ENCODE measurements around the gene HOXA7. TPM values are rescaled to one million over a fixed set of nuclear protein-coding genes. Genes with fewer than 3 reads are reported as not detected.

The HOXA7 gene
- total RNA-seq, 1 donor from 2014 or later, result 17.9 TPM

- no peaks in the 10 kb centered on the region for H3K9me3 Mint-ChIP-seq
- peak in 1 of 2 experiments; percentile 37 for DNase-seq (ENCODE audit: low spot score in 2 of 2, unreplicated experiment in 2 of 2)
- peak overlapping the region; percentile 99 for H3K27ac Mint-ChIP-seq
- peak overlapping the region; percentile 87 for H3K4me3 Mint-ChIP-seq
- H3K4me1 Mint-ChIP-seq, result peaks cover 68% of the 10 kb centered on the region
- peaks cover 21% of the 10 kb centered on the region for H3K36me3 Mint-ChIP-seq
- peaks cover 6% of the 10 kb centered on the region for H3K27me3 Mint-ChIP-seq (ENCODE audit: low read depth)
- TF ChIP-seq, protein P1, sequence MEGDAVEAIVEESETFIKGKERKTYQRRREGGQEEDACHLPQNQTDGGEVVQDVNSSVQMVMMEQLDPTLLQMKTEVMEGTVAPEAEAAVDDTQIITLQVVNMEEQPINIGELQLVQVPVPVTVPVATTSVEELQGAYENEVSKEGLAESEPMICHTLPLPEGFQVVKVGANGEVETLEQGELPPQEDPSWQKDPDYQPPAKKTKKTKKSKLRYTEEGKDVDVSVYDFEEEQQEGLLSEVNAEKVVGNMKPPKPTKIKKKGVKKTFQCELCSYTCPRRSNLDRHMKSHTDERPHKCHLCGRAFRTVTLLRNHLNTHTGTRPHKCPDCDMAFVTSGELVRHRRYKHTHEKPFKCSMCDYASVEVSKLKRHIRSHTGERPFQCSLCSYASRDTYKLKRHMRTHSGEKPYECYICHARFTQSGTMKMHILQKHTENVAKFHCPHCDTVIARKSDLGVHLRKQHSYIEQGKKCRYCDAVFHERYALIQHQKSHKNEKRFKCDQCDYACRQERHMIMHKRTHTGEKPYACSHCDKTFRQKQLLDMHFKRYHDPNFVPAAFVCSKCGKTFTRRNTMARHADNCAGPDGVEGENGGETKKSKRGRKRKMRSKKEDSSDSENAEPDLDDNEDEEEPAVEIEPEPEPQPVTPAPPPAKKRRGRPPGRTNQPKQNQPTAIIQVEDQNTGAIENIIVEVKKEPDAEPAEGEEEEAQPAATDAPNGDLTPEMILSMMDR (IDR thresholded peaks at IDR 0.05; ENCODE audit: unreplicated experiment), result no peak
These were observed 9.8 kb downstream of the HOXA7 start for GRCh38 chr7:27146491-27147198.

GRCh38 chr7:27145914-27146412 lies 10.5 kb downstream of the HOXA7 start:
- H3K4me1 Mint-ChIP-seq, result peaks cover 69% of the 10 kb centered on the region
- TF ChIP-seq, protein P1 (IDR thresholded peaks at IDR 0.05; ENCODE audit: unreplicated experiment), result no peak
- no peaks in the 10 kb centered on the region for H3K27me3 Mint-ChIP-seq (ENCODE audit: low read depth)
- no peaks in the 10 kb centered on the region for H3K9me3 Mint-ChIP-seq
- no peak for DNase-seq (ENCODE audit: low spot score in 2 of 2, unreplicated experiment in 2 of 2)
- peak overlapping the region; percentile 99 for H3K27ac Mint-ChIP-seq
- H3K36me3 Mint-ChIP-seq, result peaks cover 27% of the 10 kb centered on the region
- peak overlapping the region; percentile 87 for H3K4me3 Mint-ChIP-seq

- TF ChIP-seq, protein P1 (IDR thresholded peaks at IDR 0.05; ENCODE audit: unreplicated experiment), result no peak
- peak overlapping the region; percentile 87 for H3K4me3 Mint-ChIP-seq
- no peaks in the 10 kb centered on the region for H3K9me3 Mint-ChIP-seq
- peak overlapping the region; percentile 99 for H3K27ac Mint-ChIP-seq
- peaks cover 72% of the 10 kb centered on the region for H3K4me1 Mint-ChIP-seq
- peak in 1 of 2 experiments; percentile 41 for DNase-seq (ENCODE audit: low spot score in 2 of 2, unreplicated experiment in 2 of 2)
- peaks cover 32% of the 10 kb centered on the region for H3K36me3 Mint-ChIP-seq
- H3K27me3 Mint-ChIP-seq (ENCODE audit: low read depth), result no peaks in the 10 kb centered on the region
These were observed 11.1 kb downstream of the HOXA7 start for GRCh38 chr7:27145165-27145913.

DNA sequence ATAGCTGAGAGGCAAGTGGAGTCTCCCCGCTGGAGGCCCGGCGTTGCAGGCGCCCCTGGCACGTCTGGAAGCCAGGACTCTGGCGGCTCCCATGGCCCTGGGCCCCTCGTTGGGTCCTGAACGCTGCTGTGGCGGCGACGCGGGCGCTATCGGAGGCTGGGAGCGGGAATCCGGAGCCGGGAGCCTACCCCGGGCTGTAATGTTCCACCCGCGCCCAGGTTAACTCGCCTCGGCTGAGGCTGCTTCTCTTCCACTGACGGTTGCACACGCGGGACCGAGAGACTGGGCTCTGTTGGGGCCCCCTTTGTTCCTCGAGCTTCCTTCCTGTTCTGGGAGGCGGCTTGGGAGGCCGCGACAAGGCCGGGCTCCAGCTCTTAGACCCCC lies 11.7 kb downstream of the HOXA7 start:
- DNase-seq (ENCODE audit: low spot score in 2 of 2, unreplicated experiment in 2 of 2), result peak in 1 of 2 experiments; percentile 56
- peaks cover 69% of the 10 kb centered on the region for H3K4me1 Mint-ChIP-seq
- H3K36me3 Mint-ChIP-seq, result peaks cover 35% of the 10 kb centered on the region
- H3K27ac Mint-ChIP-seq, result peak overlapping the region; percentile 99
- TF ChIP-seq, protein P1 (IDR thresholded peaks at IDR 0.05; ENCODE audit: unreplicated experiment), result no peak
- H3K27me3 Mint-ChIP-seq (ENCODE audit: low read depth), result no peaks in the 10 kb centered on the region
- H3K9me3 Mint-ChIP-seq, result no peaks in the 10 kb centered on the region
- H3K4me3 Mint-ChIP-seq, result peak overlapping the region; percentile 87

DNA sequence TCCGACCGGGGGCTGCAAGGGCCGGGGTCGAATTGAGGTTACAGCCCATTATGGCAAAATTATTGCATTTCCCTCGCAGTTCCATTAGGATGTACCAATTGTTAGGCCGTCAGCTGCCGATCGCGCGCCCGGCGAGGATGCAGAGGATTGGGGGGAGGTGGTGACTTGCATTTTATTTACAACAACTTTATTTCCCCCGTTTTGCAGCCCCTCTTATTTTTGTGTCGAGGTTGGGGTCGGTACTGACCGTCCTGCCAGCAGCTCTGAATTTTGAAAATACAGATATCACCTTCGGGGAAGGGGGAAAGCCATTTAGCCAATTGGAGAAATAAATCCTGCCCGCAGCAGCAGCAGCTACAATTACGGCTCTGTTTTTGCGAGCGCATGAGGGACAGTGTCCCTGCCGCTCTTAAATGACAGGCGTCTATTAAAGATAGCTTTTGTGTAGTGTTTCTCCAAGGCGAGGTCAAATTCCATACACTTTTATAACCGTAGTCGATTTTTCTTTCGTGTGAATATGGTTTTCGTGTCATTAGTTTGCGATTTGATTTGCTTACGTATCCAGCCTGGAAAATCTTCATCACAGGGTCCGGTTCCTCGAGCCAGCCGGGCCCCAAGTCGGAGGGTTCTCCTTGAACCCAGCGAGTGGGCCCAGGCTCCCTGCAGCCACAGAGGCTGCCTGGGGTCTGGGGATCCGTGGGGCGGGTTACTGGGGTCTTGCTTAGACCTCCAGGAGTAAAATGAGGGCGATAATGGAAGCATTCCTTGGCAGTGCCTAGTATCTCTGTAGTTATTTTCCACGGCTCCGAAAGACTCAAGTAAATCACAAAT lies 12.3 kb downstream of the HOXA7 start:
- peak overlapping the region; percentile 99 for H3K27ac Mint-ChIP-seq
- peaks cover 65% of the 10 kb centered on the region for H3K4me1 Mint-ChIP-seq
- no peaks in the 10 kb centered on the region for H3K27me3 Mint-ChIP-seq (ENCODE audit: low read depth)
- peaks cover 36% of the 10 kb centered on the region for H3K36me3 Mint-ChIP-seq
- DNase-seq (ENCODE audit: low spot score in 2 of 2, unreplicated experiment in 2 of 2), result no peak
- H3K9me3 Mint-ChIP-seq, result no peaks in the 10 kb centered on the region
- peak overlapping the region; percentile 87 for H3K4me3 Mint-ChIP-seq
- TF ChIP-seq, protein P1 (IDR thresholded peaks at IDR 0.05; ENCODE audit: unreplicated experiment), result peak; percentile 44
